DMS53 (cell line): ENCODE results near the gene TRMT2B.
"Not testable (repeated sequence)": the region's sequence is repeated elsewhere in the genome, so short reads cannot be mapped to it uniquely, and the experiment has no call there.

Source experiments
- DNase-seq: peaks from one replicate; lab custom pipeline; 2025; lab: John Stamatoyannopoulos, UW

Gene TRMT2B

DNA sequence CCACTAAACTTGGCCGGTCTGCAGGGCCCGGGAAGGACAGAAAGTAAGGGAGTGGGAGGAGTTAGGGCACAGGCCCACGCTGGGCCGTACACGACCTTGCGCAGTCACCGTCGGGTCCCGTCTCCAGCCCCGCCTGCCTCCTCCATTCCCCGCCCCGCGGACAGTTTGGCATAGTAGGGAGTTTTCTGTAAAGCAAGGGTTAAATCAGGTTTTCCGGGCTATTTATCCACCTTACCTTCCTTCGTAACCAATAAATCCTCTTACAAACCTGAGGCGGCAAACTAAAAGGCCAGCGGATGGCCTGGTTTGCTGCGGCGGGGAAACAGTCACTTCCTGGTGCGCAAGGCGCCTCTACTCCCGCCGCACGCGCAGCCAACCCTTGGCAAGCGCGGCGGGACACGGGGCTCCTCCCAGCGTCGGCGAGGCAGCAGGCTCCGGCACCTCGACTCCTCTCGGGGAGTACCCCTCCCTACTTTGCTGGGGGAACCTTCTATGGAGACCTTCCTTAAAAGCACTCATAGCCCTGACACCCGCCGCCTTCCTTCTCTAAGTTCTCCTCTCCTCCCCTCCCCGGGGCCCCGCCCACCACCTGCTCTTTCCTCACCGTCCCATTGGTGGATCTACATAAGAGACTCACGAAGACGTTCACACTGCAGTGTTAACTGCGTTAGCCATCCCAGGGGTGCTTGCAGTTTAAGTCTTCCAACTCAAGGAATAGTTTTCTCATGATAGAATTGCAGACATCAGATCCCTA, at the start of gene TRMT2B:
Gene TRMT2B, minus strand, starts transcription at position 563 of the 754 bp plus-strand sequence. CDS start 9,822 bp downstream, outside the sequence.
- DNase-seq, result peak; percentile 92

GRCh38 chrX:101097546-101098453, 45.9 kb upstream of the TRMT2B start, which contains the start of gene CENPI:
TSS of gene CENPI (plus strand) at chrX:101098204. CDS start at chrX:101101071, 2,867 bp downstream.
- peak; percentile 97 for DNase-seq

GRCh38 chrX:101091817-101092216, 39.9 kb upstream of the TRMT2B start:
- no peak for DNase-seq

GRCh38 chrX:101081231-101081630, 29.3 kb upstream of the TRMT2B start:
- DNase-seq, result no peak

GRCh38 chrX:101080326-101081124, 28.6 kb upstream of the TRMT2B start:
- no peak for DNase-seq

GRCh38 chrX:101079736-101080270, 27.9 kb upstream of the TRMT2B start:
- DNase-seq, result no peak

DNA sequence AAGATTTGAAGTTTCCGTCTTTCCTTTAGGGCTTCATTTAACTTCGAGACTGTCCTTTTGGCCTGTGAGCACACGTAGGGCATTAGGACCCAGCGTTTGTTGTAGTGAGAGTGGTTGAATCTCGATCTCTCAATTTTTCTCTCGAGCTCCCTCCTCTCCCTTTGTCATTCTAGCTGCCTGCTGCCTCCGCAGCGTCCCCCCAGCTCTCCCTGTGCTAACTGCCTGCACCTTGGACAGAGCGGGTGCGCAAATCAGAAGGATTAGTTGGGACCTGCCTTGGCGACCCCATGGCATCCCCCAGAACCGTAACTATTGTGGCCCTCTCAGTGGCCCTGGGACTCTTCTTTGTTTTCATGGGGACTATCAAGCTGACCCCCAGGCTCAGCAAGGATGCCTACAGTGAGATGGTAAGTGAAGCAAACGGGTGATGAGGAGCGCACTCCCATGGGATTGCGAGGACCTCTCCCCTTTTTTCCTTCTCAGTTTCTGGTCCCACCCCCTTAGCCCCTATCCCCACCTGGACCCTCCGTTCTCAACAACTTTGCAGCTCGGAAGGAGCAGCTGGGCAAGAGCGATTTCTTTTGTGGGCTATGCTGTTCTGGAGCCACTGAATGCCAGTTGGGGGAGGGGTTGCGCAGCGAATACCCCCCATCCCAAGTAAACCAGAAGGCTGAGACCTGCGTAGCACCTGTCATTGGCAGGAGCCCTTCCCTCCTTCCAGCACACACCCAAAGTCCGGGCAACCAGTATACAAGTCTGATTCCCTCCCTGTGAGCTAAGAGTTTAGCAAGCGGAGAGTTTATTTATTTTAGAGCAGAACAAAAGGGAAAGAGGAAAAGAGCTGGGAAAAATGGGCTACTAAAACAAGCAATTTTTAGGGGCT, 27.0 kb upstream of the TRMT2B start, which contains the start of gene TMEM35A:
Gene TMEM35A, plus strand, starts transcription at position 164 of the 883 bp plus-strand sequence. Its CDS starts 124 bp downstream, at position 288.
- DNase-seq, result no peak

GRCh38 chrX:101071582-101071981, 19.7 kb upstream of the TRMT2B start:
- no peak for DNase-seq

- peak; percentile 7 for DNase-seq
Measured at GRCh38 chrX:101062176-101062575, 10.3 kb upstream of the TRMT2B start.

- DNase-seq, result no peak
Measured at GRCh38 chrX:101057093-101057714, 5.3 kb upstream of the TRMT2B start.

- DNase-seq, result not testable (repeated sequence)
Measured at GRCh38 chrX:101056551-101056950, 4.6 kb upstream of the TRMT2B start.

DNA sequence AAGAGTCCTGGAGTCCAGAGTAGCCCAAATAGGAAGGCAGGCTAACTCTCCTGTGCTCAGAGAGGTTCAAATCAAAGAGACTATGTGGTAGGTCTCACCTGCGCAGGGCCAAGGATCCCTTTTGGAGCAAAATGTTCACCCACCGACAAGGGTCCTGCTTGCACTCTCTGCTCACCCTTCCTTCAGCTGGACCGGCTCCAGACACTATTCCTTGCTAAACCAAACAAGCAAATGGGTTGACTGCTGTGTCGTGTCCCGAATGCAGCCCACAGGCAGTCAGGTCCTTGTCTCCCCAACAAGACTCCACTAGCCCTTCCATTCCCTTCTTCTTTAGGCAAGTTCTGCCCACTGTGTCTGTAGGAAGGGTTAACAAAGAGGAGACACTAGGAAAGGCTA, 760 bp downstream of the TRMT2B start:
- no peak for DNase-seq

DNA sequence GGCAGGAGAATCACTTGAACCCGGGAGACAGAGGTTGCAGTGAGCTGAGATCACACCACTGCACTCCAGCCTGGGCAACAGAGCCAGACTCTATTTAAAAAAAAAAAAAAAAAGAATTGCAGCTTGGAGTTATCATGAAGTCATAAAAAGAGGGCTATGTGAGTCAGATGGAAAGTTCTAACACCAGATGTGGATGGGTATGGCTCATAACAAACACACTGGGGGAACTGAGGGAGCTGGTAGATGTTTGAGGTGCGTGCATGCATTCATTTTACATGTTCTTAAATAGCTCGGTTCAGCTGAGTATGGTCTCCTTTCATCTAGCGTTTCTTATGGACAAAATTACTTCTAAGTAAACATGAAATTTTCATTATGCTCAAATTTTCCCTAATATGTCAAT, 11.7 kb downstream of the TRMT2B start:
- no peak for DNase-seq

- DNase-seq, result no peak
Measured at GRCh38 chrX:101037231-101037630, 14.7 kb downstream of the TRMT2B start.

DNA sequence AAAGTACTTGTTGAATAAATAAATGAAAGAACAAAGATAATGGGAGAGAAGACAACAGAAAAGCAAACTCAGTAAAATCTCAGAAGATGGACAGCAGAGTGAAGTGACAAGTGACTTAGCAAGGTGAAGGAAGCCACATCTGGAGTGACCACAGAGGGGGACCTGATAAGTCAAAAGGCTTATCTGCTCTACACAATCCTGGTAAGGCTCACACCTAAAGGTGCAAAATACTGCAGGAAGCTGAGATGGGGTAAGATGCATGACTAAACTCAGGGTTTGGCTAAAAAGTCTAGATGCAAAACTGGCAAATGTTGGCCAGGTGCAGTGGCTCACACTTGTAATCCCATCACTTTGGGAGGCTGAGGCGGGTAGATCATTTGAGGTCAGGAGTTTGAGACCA, 22.2 kb downstream of the TRMT2B start:
- DNase-seq, result no peak

DNA sequence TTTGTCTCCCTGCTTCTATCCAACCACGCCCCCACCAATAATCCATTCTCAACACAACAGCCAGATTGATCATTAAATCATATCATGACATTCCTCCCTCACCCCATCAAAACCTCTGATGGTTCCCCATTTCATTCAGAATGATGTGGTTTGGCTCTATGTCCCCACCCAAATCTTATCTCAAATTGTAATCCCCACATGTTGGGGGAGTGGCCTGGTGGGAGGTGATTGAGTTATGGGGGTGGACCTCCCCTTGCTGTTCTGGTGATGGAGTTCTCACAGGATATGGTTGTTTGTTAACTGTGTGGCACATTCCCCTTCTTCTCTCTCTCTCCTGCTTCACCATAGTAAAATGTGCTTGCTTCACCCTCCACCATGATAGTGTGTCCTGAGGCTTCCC, 23.3 kb downstream of the TRMT2B start:
- DNase-seq, result no peak

GRCh38 chrX:101025126-101025525, 26.8 kb downstream of the TRMT2B start:
- DNase-seq, result no peak

- no peak for DNase-seq
Measured at GRCh38 chrX:101022020-101022419, 29.9 kb downstream of the TRMT2B start.

DNA sequence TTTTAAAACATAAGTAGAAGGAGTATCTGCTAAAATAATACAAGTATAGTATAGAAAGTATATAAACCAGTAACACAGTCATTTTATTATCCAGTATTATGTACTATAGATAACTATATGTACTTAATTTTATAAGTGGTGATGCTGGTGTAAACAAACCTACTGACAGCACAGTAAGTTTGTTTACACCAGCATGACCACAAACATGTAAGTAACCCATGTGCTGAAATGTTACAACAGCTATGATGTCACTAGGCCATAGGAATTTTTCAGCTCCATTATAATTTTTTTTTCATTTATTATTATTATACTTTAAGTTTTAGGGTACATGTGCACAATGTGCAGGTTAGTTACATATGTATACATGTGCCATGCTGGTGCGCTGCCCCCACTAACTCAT, 39.9 kb downstream of the TRMT2B start:
- not testable (repeated sequence) for DNase-seq

- DNase-seq, result no peak
Measured at GRCh38 chrX:101009090-101009489, 42.8 kb downstream of the TRMT2B start.
